AG20443 (cell line): ENCODE measurements around the gene PSMA8.
"Not testable (repeated sequence)": the region's sequence is repeated elsewhere in the genome, so short reads cannot be mapped to it uniquely, and the experiment has no call there.

Experiments
- DNase-seq: peaks from one replicate; pipeline ENCODE4 v3.0.0; 2012; ENCODE audit warnings: low spot score, mixed read lengths

Gene PSMA8

GRCh38 chr18:26175481-26175880 is 41.8 kb downstream of the PSMA8 start:
- DNase-seq = no peak

GRCh38 chr18:26176134-26176533 is 42.5 kb downstream of the PSMA8 start:
- DNase-seq = no peak

- DNase-seq = no peak
Observed at GRCh38 chr18:26181343-26181826, 47.7 kb downstream of the PSMA8 start.

GRCh38 chr18:26183395-26184112 is 49.9 kb downstream of the PSMA8 start:
- no peak for DNase-seq

- DNase-seq = no peak
Observed at GRCh38 chr18:26185267-26185666, 51.6 kb downstream of the PSMA8 start.

GRCh38 chr18:26190506-26190905 is 56.8 kb downstream of the PSMA8 start:
- no peak for DNase-seq

- no peak for DNase-seq
Observed at GRCh38 chr18:26192233-26192632, 58.6 kb downstream of the PSMA8 start.

DNA sequence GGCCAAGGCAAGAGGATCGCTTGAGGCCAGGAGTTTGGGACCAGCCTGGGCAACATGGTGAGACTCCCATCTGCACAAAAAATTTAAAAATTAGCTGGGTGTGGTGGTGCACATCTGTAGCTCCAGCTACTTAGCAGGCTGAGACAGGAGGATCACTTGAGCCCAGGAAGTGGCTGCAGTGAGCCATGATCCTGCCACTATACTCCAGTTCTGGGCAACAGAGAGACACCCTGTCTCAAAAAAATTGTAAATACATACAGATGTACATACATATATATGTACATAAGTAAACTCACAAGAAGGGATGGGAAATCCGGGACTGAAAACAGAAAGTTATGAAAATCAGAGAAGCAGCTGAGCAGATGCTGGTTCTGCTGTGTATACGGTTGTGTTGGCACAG is 62.9 kb downstream of the PSMA8 start:
- no peak for DNase-seq

DNA sequence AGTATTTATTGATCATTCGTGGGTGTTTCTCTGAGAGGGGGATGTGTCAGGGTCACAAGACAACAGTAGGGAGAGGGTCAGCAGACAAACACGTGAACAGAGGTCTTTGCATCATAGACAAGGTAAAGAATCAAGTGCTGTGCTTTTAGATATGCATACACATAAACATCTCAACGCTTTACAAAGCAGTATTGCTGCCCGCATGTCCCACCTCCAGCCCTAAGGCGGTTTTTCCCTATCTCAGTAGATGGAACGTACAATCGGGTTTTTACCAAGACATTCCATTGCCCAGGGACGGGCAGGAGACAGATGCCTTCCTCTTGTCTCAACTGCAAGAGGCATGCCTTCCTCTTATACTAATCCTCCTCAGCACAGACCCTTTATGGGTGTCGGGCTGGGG is 68.3 kb downstream of the PSMA8 start:
- DNase-seq = not testable (repeated sequence)

GRCh38 chr18:26205318-26205717 is 71.6 kb downstream of the PSMA8 start:
- no peak for DNase-seq

DNA sequence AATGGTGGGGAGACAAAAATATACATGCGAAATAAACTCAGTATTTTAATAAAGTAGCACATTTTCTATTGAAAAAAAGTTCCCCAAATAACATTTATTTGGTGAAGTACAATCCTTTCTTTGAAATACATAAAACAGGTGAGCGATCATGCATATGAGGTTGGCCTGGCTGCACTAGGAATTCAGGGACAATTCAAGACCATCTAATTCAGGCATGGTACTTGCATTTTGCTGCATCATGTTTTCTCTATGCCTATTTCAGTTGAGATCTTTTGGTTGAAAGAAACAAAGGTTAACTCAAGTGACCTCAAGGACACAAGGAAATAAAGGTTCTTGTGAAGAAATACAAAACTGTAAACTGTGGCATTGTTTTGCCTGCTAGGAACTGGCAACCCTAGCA is 72.8 kb downstream of the PSMA8 start:
- no peak for DNase-seq

- DNase-seq = no peak
Observed at GRCh38 chr18:26207937-26208336, 74.3 kb downstream of the PSMA8 start.

DNA sequence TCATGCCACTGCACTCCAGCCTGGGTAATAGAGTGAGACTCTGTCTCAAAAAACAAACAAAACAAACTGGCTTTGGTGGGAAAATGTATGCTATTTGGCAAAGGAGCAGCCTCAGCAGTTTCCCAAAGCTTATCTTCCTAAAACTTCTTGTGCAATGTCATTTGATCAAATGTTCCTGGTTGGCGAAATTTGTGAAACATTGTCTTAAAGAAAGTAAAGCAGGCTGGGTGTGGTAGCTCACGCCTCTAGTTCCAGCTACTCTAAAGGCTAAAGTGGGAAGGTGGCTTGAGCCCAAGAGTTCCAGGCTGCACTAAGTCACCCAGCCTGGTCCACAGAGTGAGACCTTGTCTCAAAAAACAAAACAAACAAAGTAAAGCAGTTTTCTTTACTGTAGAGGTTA is 75.3 kb downstream of the PSMA8 start:
- DNase-seq = no peak

GRCh38 chr18:26210147-26210546 is 76.5 kb downstream of the PSMA8 start:
- no peak for DNase-seq

DNA sequence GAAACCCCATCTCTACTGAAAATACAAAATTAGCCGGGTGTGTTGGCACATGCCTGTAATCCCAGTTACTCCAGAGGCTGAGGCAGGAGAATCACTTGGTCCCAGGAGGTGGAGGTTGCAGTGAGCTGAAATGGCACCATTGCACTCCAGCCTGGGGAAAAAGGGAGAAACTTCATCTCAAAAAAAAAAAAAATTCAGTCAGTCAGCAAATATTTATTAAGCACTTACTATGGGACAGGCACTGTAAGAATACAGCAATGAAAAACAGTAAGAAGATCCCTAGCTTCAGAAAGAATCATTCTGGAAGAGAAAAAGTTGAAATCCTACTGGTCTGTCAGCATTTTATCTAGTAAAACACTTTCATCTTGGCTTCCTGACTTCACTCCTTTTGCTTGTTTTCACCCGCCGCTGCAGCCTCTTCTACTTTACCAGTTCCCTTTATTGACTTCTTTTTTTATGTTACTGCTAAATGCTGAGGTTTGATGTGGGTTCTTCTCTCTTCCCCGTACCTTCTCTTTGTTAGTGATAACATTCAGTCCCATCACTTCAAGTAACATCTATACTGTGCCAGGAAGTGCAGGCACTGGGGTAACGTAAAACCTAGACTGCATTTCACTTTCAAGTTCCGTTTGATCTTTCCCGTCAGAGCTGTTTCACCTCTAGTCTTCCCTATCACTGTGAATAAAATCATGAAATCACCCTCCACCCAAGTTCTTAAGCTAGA is 81.7 kb downstream of the PSMA8 start:
- no peak for DNase-seq

- DNase-seq = no peak
Observed at GRCh38 chr18:26225022-26225693, 91.5 kb downstream of the PSMA8 start.

GRCh38 chr18:26225915-26226228 is 92.2 kb downstream of the PSMA8 start:
- DNase-seq = no peak

DNA sequence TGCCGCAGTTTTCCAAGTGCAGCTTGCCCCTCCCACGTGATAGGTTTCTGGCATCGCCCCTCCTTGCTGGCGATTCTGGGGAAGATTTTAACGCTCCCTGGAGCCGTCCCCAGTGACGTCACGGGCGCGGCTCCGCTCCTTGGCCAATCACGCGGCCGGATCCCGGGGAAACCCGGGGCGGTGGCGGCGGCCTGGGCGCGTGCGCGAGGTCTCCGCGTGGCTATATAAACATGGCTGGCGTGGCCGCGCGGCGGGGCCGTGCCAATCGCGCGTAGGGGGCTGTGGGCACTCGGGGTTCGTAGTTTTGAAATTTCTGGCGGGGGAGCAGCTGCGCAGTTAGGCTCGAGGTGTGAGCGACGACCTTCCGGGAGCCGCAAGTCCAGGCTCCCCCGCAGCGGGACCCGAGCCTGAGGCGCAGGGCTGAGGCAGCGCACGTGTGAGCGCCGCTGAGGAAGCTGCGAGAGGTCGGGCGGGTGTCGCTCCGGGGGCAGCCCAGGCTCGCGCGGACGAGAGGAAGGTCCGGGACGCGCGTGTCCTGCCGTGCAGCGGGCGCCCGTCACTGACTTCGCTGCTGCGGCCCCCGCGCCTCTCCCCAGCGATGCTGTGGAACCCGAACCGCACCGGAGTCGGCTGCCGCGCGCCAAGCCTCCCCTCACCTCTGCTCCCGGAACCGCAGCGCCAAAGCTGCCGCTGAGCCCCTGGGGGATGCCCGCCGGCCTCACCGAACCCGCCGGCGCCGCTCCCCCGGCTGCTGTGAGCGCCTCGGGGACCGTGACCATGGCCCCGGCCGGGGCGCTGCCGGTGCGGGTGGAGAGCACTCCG is 92.8 kb downstream of the PSMA8 start, which contains the start of gene TAF4B:
TSS of gene TAF4B (plus strand) at position 217 of the 822 bp plus-strand sequence. CDS start at position 706, 489 bp downstream.
- peak; percentile 99 for DNase-seq

DNA sequence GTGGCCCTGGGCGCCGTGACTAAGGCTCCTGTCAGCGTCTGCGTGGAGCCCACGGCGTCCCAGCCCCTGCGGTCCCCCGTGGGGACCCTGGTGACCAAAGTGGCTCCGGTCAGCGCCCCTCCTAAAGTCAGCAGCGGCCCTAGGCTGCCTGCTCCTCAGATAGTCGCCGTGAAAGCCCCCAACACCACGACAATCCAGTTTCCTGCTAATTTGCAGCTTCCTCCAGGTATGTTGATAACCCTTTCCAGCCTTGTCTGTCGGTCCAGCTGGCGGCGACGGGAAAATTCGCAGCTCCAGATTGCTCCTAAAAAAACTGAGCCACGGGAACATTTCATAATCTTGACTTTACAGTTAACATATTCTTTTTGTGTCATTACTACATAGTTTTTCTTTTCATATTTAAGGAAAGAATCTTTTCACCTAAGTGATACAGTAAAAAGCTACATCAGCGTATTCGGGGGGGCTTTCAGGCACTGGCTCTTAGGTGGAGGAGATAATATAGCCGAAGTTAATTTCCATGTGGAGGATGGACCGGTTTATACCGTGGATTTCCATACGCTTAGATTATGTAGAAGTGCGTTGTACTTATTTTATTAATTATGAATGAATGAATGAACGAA is 93.5 kb downstream of the PSMA8 start:
- DNase-seq = no peak

DNA sequence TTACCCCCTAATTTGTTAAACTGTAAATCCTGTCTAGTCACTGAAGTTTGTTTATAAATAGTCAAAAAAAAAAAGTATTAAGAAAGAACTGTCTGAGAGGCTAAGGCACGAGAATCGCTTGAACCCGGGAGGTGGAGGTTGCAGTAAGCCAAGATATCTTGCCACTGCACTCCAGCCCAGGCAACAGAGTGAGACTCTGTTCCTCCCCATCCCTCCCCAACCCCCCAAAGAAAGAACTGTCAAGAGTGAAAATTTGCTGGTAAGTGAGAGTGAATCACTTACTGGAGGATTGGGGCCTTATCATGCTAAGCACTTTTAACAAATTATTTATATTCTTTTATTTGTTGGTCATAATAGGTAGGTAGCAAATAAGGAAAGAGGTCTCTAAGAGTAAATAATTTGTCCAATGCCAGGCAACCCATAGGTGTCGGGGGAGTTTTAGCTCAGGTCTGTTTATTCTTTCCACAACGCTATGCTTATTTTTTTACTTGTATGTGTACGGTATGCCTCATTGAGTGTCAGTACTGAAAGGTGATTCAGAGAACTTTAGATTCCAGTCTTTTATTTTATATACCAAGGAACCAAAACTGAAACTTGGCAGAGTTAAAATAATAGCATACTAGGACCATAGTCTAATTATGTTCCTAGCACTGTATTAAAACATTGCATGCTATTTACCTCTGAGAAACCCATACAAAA is 95.0 kb downstream of the PSMA8 start:
- DNase-seq = no peak

DNA sequence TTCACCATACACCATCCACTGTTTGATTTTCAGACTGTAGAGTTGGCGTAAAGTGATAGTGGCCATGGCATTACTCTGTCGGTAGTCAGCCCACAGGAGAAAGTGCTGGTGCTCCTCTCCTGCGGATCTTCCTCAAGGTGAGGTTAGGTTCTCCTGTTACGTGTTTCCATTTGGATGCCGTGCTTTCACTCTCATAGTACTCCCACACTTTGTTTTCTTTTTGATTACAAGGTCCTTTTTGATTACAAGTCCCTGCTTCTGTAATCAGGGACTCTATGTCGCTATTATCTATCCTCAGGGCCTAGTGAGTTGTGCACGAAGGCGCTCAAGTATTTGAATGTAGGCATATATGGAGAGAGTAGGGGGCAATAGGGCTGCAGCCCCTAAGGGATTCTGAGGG is 96.8 kb downstream of the PSMA8 start:
- DNase-seq = no peak
